SK-N-SH treated with all-trans-retinoic acid at 6 μM for 48 hours (cell line): ENCODE results near the gene OSTM1.

Source experiments
- ARNTL ChIP-seq: fragments of 450-650 bp; formaldehyde crosslinking; IDR thresholded peaks from 2 replicates; pipeline ENCODE4 v1.5.0; 2020; ENCODE audit warnings: low read depth, mild to moderate bottlenecking, moderate library complexity, borderline replicate concordance
- BACH2 ChIP-seq: fragments of 250-450 bp; sonication (Bioruptor Pico); IDR thresholded peaks from 2 replicates; pipeline ENCODE4 v1.9.0; 2021; ENCODE audit warnings: mild to moderate bottlenecking, borderline replicate concordance
- CSRNP3 ChIP-seq: fragments of 250-450 bp; sonication (Bioruptor Pico); IDR thresholded peaks from 2 replicates; pipeline ENCODE4 v1.5.1; 2021; ENCODE audit warnings: mild to moderate bottlenecking, moderate library complexity
- GLIS3 ChIP-seq: fragments of 250-450 bp; sonication (Bioruptor Pico); IDR thresholded peaks from 2 replicates; pipeline ENCODE4 v1.5.0; 2020; ENCODE audit warnings: mild to moderate bottlenecking, moderate library complexity
- OSR1 ChIP-seq: fragments of 250-450 bp; sonication (Bioruptor Pico); IDR thresholded peaks from 2 replicates; pipeline ENCODE4 v1.8.0; 2022; ENCODE audit warnings: moderate library complexity, mild to moderate bottlenecking, inconsistent platforms
- RARB ChIP-seq: fragments of 250-450 bp; sonication (Bioruptor Pico); IDR thresholded peaks from 2 replicates; pipeline ENCODE4 v1.8.0; 2021; ENCODE audit warnings: mild to moderate bottlenecking, moderate library complexity
- SNAI2 ChIP-seq: fragments of 250-450 bp; sonication (Bioruptor Pico); IDR thresholded peaks from 2 replicates; pipeline ENCODE4 v1.5.0; 2020; ENCODE audit warnings: mild to moderate bottlenecking, moderate library complexity
- TSHZ2 ChIP-seq: fragments of 250-450 bp; sonication (Bioruptor Pico); IDR thresholded peaks from 2 replicates; pipeline ENCODE4 v1.5.0; 2020; ENCODE audit warnings: mild to moderate bottlenecking, moderate library complexity
- ZC3H10 ChIP-seq: fragments of 250-450 bp; sonication (Bioruptor Pico); IDR thresholded peaks from 2 replicates; pipeline ENCODE4 v1.5.1; 2021; ENCODE audit warnings: mild to moderate bottlenecking, moderate library complexity
- ZFP3 ChIP-seq: fragments of 250-450 bp; sonication (Bioruptor Pico); IDR thresholded peaks from 2 replicates; pipeline ENCODE4 v1.5.0; 2020; ENCODE audit warnings: mild to moderate bottlenecking, moderate library complexity
- ZFP30 ChIP-seq: fragments of 450-650 bp; formaldehyde crosslinking; IDR thresholded peaks from 2 replicates; pipeline ENCODE4 v1.5.0; 2022; ENCODE audit warnings: mild to moderate bottlenecking, moderate library complexity
- TF ChIP-seq, protein P1 (sequence below): fragments of 250-450 bp; sonication (Bioruptor Pico); IDR thresholded peaks from 2 replicates; pipeline ENCODE4 v1.5.1; 2020; ENCODE audit warnings: low read depth, mild to moderate bottlenecking, moderate library complexity
- TF ChIP-seq, protein P2 (sequence below): fragments of 250-450 bp; sonication (Bioruptor Pico); IDR thresholded peaks from 2 replicates; pipeline ENCODE4 v1.8.0; 2021; ENCODE audit warnings: low read depth, mild to moderate bottlenecking, moderate library complexity, borderline replicate concordance
- TF ChIP-seq, protein P3 (sequence below): fragments of 250-450 bp; sonication (Bioruptor Pico); IDR thresholded peaks from 2 replicates; pipeline ENCODE4 v1.8.0; 2020; ENCODE audit warnings: mild to moderate bottlenecking, moderate library complexity, borderline replicate concordance

- no peak for TF ChIP-seq ARNTL (CRISPR knock-in tag)
- TF ChIP-seq BACH2 (CRISPR knock-in tag) = no peak
- TF ChIP-seq, protein P1, sequence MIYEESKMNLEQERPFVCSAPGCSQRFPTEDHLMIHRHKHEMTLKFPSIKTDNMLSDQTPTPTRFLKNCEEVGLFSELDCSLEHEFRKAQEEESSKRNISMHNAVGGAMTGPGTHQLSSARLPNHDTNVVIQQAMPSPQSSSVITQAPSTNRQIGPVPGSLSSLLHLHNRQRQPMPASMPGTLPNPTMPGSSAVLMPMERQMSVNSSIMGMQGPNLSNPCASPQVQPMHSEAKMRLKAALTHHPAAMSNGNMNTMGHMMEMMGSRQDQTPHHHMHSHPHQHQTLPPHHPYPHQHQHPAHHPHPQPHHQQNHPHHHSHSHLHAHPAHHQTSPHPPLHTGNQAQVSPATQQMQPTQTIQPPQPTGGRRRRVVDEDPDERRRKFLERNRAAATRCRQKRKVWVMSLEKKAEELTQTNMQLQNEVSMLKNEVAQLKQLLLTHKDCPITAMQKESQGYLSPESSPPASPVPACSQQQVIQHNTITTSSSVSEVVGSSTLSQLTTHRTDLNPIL (CRISPR knock-in tag) = no peak
- no peak for TF ChIP-seq OSR1 (CRISPR knock-in tag)
- TF ChIP-seq ZFP3 (CRISPR knock-in tag) = no peak
- no peak for TF ChIP-seq CSRNP3 (CRISPR knock-in tag)
- TF ChIP-seq, protein P2, sequence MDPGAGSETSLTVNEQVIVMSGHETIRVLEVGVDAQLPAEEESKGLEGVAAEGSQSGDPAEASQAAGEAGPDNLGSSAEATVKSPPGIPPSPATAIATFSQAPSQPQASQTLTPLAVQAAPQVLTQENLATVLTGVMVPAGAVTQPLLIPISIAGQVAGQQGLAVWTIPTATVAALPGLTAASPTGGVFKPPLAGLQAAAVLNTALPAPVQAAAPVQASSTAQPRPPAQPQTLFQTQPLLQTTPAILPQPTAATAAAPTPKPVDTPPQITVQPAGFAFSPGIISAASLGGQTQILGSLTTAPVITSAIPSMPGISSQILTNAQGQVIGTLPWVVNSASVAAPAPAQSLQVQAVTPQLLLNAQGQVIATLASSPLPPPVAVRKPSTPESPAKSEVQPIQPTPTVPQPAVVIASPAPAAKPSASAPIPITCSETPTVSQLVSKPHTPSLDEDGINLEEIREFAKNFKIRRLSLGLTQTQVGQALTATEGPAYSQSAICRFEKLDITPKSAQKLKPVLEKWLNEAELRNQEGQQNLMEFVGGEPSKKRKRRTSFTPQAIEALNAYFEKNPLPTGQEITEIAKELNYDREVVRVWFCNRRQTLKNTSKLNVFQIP (CRISPR knock-in tag) = no peak
- TF ChIP-seq ZC3H10 (CRISPR knock-in tag) = no peak
- no peak for TF ChIP-seq SNAI2 (CRISPR knock-in tag)
- TF ChIP-seq, protein P3, sequence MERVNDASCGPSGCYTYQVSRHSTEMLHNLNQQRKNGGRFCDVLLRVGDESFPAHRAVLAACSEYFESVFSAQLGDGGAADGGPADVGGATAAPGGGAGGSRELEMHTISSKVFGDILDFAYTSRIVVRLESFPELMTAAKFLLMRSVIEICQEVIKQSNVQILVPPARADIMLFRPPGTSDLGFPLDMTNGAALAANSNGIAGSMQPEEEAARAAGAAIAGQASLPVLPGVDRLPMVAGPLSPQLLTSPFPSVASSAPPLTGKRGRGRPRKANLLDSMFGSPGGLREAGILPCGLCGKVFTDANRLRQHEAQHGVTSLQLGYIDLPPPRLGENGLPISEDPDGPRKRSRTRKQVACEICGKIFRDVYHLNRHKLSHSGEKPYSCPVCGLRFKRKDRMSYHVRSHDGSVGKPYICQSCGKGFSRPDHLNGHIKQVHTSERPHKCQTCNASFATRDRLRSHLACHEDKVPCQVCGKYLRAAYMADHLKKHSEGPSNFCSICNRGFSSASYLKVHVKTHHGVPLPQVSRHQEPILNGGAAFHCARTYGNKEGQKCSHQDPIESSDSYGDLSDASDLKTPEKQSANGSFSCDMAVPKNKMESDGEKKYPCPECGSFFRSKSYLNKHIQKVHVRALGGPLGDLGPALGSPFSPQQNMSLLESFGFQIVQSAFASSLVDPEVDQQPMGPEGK (CRISPR knock-in tag) = no peak
- TF ChIP-seq ZFP30 (CRISPR knock-in tag) = no peak
- no peak for TF ChIP-seq GLIS3 (CRISPR knock-in tag)
- no peak for TF ChIP-seq RARB (CRISPR knock-in tag)
- TF ChIP-seq TSHZ2 (CRISPR knock-in tag) = no peak
Observed at GRCh38 chr6:108013787-108014439, 60.6 kb downstream of the OSTM1 start.
